Stimulated activated CD4-positive, alpha-beta T cell treated with anti-CD3 and anti-CD28 coated beads, Interleukin-15, amount 100 ng/mL, for 48 hours (primary cell): ENCODE measurements around the gene CCDC39.

Experiments
- DNase-seq, 2 donors: peaks; one replicate each; pipeline ENCODE4 v3.0.0-alpha.2; 2020; ENCODE audit warnings: low read depth in 2 of 2

Gene CCDC39

GRCh38 chr3:180679178-180680096 is at the start of gene CCDC39:
Gene CCDC39 (minus strand): TSS chr3:180679489. CDS start chr3:180679380, 109 bp downstream.
- peak; percentile 42 to 70 for DNase-seq

- no peak for DNase-seq
Measured at GRCh38 chr3:180720012-180720411, 40.7 kb upstream of the CCDC39 start.

- no peak for DNase-seq
Measured at GRCh38 chr3:180707896-180708295, 28.6 kb upstream of the CCDC39 start.

- DNase-seq = no peak
Measured at GRCh38 chr3:180705619-180706018, 26.3 kb upstream of the CCDC39 start.

- no peak for DNase-seq
Measured at GRCh38 chr3:180704532-180704931, 25.2 kb upstream of the CCDC39 start.

- no peak for DNase-seq
Measured at GRCh38 chr3:180700941-180701340, 21.7 kb upstream of the CCDC39 start.

- DNase-seq = no peak
Measured at GRCh38 chr3:180698760-180699270, 19.5 kb upstream of the CCDC39 start.

GRCh38 chr3:180694321-180694720 is 15.0 kb upstream of the CCDC39 start:
- no peak for DNase-seq

- no peak for DNase-seq
Measured at GRCh38 chr3:180693656-180694055, 14.4 kb upstream of the CCDC39 start.

GRCh38 chr3:180690061-180690460 is 10.8 kb upstream of the CCDC39 start:
- DNase-seq = no peak

- no peak for DNase-seq
Measured at GRCh38 chr3:180684807-180685206, 5.5 kb upstream of the CCDC39 start.

GRCh38 chr3:180683816-180684215 is 4.5 kb upstream of the CCDC39 start:
- no peak for DNase-seq

- DNase-seq = peak in 1 of 2 donors; percentile 3
Measured at GRCh38 chr3:180680097-180680430, 775 bp upstream of the CCDC39 start.

- no peak for DNase-seq
Measured at GRCh38 chr3:180678231-180678630, 1.1 kb downstream of the CCDC39 start.

GRCh38 chr3:180661444-180661843 is 17.8 kb downstream of the CCDC39 start:
- no peak for DNase-seq

- DNase-seq = no peak
Measured at GRCh38 chr3:180657094-180657493, 22.2 kb downstream of the CCDC39 start.

GRCh38 chr3:180656406-180656805 is 22.9 kb downstream of the CCDC39 start:
- DNase-seq = no peak

- DNase-seq = no peak
Measured at GRCh38 chr3:180646187-180646790, 33.0 kb downstream of the CCDC39 start.

GRCh38 chr3:180640987-180641386 is 38.3 kb downstream of the CCDC39 start:
- DNase-seq = no peak

GRCh38 chr3:180633722-180634121 is 45.6 kb downstream of the CCDC39 start:
- DNase-seq = no peak

GRCh38 chr3:180631317-180631716 is 48.0 kb downstream of the CCDC39 start:
- DNase-seq = no peak

- DNase-seq = no peak
Measured at GRCh38 chr3:180630371-180630770, 48.9 kb downstream of the CCDC39 start.

GRCh38 chr3:180626844-180627243 is 52.4 kb downstream of the CCDC39 start:
- DNase-seq = no peak
